Esophagus muscularis mucosa (tissue), 3 donors: ENCODE measurements around the gene KYNU.

ENCODE experiments used
- CTCF ChIP-seq, 3 experiments: fragments of 200-600 bp in 2 of 3; fragments of 450-650 bp in 1 of 3; sonication (generic) in 2 of 3; IDR thresholded peaks; one replicate each; pipeline ENCODE4 v1.5.1; 2017 to 2019; ENCODE audit warnings: antibody characterized with exemption in 3 of 3, mild to moderate bottlenecking in 2 of 3, moderate library complexity in 1 of 3
- POLR2A ChIP-seq: fragments of 450-650 bp; IDR thresholded peaks from one replicate; pipeline ENCODE4 v1.6.1; 2017; ENCODE audit warnings: antibody characterized with exemption, moderate library complexity, mild to moderate bottlenecking, low read depth

GRCh38 chr2:142930835-142931398, 53.5 kb downstream of the KYNU start:
- TF ChIP-seq CTCF (IDR thresholded peaks at IDR 0.05) = no peak
- no peak for TF ChIP-seq POLR2A
